NCI-H2171 treated with DMSO at 0.1 percent for 48 hours (cell line): Measurements from ENCODE around the gene PDLIM7.
A peak's percentile ranks its signal among the peaks of the same experiment; 100 is the strongest.

Source experiments
- DNase-seq: peaks from one replicate; lab custom pipeline; 2025; lab: John Stamatoyannopoulos, UW

PDLIM7 gene

DNA sequence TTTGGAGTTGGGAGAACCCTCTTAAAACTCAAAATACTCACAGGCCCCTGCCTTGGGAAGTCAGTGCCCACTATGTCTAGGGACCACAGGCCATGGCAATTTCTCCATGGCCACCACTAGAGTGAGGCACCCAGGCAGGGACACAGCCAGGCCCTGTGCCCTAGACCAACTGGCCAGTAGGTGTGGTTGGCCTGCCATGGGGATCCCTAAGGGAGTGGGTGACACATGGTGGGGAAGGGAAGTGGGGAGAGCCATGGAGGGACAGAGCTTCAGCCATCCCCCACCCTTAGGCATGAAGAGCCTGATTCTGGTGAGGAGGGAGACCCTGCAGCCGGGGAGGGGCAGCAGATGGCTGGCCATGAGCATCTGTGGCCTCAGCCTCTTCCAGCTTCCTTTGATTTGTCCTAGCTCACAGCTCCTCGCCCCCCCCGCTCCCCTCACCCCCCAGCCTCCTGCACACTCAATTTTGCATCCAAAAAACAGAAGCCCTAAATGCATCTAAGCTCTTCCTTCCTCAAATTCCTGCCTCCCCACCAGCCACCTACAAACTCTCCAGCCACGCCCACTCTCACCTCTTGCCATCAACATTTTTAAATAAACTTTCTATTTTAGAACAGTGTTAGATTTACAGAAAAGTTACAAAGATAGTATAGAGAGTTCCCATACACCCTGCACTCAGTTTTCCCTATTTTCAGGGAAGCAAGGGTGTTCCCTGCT lies 22.4 kb downstream of the PDLIM7 start:
- DNase-seq: no peak

- DNase-seq: no peak
Observed at GRCh38 chr5:177474002-177474476, 23.4 kb downstream of the PDLIM7 start.

DNA sequence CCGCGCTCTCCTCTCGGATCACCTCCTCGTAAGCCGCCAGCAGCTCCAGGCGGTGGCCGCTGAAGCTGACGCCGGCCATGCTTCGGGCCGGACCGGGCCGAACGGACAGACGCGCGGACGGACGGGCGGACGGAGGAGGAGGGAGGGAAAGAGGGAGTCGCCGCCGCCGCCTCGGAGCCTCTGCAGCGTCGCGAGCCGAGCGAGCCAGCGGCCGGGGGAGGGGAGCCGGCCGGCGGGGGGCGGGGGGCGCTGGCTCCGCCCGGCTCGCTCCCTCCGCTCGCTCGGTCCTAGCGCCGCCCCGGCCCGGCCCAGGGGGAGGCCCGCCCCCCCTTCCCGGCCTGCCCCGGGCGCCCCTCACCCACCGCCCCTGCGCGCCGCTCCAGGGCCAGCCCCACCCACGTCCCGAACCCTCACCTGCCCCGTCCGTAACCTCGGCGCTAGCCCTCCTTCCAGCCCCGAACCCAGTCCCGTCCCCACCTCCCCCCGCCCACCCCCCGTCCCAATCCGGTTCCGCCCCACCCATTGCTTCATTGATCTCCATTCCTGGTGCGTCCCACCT lies 23.9 kb downstream of the PDLIM7 start, which contains the start of gene DBN1:
DBN1 (minus strand) TSS at position 192 of the 559 bp plus-strand sequence; CDS start at position 79, 113 bp downstream.
- no peak for DNase-seq

- DNase-seq: peak; percentile 50
Observed at GRCh38 chr5:177472460-177473442, 24.7 kb downstream of the PDLIM7 start.

- no peak for DNase-seq
Observed at GRCh38 chr5:177471610-177472356, 25.6 kb downstream of the PDLIM7 start.

DNA sequence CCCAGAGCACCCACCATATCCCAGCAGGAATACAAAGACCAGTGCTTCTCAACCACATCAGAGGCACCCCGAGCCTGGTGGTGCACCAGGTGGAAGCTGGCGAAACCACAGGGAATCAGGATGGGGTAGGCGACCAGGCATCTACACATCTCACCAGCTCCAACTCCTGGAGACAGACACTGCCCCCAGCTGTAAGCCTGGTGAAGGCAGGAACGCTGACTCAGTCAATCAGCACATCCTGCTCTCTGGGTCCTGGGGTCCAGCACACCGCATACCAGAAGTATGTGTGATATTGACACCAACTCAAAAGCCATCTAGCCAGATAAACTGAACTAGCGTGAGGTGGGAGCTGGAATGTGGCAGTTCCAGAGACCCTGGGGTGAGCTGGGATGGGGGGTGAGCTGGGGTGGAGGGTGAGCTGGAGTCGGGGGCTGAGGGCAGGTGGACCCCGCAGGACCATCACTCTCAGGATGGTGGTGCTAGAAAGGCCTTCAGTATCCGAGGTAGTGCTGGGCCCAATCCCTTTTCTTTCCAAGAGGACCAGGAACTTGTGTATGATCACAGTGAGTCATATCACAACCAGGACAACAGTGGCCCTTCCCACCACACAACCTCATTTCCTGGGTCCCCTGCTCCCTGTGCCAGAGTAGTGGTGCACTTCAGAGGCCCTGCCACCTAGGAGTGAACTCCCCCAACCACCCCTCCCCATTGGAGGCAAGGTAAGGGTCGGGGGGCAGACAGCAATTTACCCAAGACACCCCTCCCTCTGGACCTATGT lies 26.5 kb downstream of the PDLIM7 start:
- DNase-seq: no peak

DNA sequence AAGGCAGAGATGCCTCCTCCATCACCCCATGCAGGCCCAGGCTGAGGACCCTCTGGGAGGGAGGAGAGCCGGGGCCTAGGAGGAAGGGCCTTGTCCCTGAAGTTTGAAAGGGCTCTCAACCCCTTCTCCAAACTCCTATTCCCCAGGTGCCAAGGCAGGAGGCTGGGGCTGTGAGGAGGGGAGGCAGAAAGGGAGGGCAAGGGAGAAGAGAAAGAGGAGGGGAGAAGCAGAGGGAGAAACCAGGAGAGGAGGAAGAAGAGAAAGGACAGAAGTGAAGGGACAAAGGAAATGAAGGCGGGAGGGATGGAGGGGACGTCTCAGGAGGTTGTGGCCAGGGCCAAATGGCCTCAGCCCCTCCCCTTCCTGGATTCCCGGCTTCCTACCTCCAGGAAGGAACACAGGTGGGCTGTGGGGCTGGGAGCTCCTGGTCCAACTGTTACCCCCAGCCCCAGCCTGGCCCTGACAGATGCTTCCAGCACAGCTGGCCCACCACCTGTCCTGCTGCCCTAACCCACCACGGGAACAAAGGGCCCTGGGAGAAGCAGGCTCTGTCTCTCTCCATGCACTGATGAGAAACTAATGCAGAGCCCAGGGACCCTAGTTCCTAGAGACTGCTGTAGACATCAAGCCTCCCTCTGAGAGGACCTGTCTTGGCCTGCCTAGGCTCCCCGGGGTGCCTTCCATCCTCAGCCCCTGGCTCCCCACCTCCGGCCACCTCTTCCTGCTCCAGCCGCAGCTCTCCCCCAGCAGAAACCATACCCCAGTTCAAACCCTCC lies 27.5 kb downstream of the PDLIM7 start:
- peak; percentile 40 for DNase-seq

DNA sequence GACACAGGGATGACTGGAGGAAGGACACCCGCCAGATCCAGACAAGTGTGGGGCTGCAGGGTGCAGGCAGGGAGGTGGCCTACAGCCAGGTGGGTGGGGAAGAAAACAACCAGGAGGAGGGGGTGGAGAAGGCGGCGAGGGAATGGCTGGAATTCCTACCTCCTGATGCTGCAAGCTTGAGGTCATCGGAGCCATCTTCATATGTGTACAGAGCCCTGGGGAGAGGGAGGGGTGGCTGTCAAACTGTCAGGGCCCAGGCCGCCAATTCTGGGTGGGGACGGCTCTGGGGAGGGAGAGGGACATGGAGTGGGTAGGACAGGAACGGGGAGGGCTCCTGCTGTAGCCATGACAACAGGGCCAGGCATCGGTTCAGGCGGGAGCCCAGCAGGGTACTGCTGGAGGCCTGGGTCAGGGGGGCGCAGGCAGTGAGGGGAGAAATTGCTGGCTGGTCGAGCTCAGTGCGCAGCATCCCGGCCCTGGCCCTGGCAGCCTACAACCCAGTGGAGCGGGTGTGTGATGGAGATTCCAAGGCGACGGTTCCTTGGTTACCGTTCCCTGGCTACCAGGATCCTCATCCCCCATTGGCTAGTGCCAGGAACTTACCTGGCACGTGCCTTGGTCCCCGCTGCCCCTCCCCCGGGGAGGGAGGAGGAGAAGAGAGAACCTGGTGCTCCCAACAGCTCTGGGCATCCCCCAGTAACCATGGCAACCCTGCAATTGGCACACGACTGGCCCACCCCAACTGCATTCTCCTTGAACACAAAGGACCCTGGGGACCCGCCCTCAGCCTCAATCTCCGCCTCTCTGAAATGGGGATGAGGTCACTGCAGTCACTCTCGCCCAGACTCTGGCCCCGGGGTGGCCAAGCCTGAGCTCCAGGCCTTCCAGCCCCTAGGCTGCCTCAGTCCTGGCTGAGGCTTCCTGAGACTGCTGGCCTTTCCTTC lies 28.4 kb downstream of the PDLIM7 start:
- no peak for DNase-seq

DNA sequence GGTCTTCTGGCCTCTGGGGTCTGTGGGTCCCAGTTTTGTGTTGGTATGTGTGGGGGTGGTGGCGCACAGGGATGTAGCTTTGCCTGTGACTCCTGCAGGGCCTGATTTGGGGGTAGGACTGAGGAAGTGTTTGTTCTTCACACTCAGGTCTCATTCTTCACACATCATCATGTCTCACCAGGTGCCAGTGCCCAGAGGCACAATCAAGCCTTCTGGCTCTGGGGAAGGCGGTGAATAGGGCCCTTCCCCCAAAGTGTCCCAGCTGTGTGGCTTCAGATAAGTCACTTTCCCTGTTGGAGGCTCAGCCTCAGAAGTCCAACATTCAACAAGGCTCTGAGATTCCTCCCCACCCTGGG lies 29.1 kb downstream of the PDLIM7 start:
- DNase-seq: no peak

- no peak for DNase-seq
Observed at GRCh38 chr5:177467436-177467835, 30.0 kb downstream of the PDLIM7 start.

GRCh38 chr5:177466861-177467260 lies 30.5 kb downstream of the PDLIM7 start:
- no peak for DNase-seq

GRCh38 chr5:177465044-177465443 lies 32.4 kb downstream of the PDLIM7 start:
- DNase-seq: no peak

- no peak for DNase-seq
Observed at GRCh38 chr5:177462021-177462670, 35.3 kb downstream of the PDLIM7 start.

- DNase-seq: no peak
Observed at GRCh38 chr5:177459819-177460628, 37.4 kb downstream of the PDLIM7 start.

- DNase-seq: no peak
Observed at GRCh38 chr5:177459357-177459756, 38.0 kb downstream of the PDLIM7 start.

DNA sequence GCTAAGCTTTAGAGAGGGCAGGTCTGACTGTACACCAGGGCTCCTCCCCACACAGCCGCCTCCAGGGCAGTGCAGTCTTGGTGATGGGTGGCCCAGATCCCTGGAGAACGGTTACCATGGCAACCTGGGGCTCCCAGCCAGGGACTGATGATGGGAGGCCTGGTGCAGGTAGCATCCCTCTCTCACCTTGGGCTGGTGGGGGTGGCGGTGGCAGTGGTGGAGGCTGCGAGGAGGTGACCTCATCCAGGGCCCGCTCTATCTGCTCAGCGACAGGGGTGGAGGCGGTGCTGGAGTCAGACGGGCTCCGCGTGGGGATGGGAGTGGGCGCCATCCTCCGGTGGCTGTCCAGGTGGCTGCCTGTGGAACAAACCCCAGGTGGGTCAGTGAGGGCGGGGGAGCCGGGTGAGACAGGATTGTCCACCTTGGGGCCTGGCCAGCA lies 38.5 kb downstream of the PDLIM7 start:
- DNase-seq: peak; percentile 10

- no peak for DNase-seq
Observed at GRCh38 chr5:177457852-177458681, 39.3 kb downstream of the PDLIM7 start.
